Skin of body (tissue), 2 donors: ENCODE results near the gene STOX1. TPM values are rescaled to one million over a fixed set of nuclear protein-coding genes. Genes with fewer than 3 reads are reported as not detected.
A peak's percentile ranks its signal among the peaks of the same experiment; 100 is the strongest.
"Not testable (repeated sequence)": the region's sequence is repeated elsewhere in the genome, so short reads cannot be mapped to it uniquely, and the experiment has no call there.

Experiments used
- DNase-seq: peaks from one replicate; lab custom pipeline; 2025; lab: John Stamatoyannopoulos, UW
- total RNA-seq: library from RNA; depleted of rRNA; stranded (reverse); fragments of >200 nt; gene quantifications from one replicate; pipeline ENCODE4 v1.2.3, GENCODE V29; 2014

Gene STOX1
- total RNA-seq, 1 donor from 2014 or later, result 5.7 TPM

DNA sequence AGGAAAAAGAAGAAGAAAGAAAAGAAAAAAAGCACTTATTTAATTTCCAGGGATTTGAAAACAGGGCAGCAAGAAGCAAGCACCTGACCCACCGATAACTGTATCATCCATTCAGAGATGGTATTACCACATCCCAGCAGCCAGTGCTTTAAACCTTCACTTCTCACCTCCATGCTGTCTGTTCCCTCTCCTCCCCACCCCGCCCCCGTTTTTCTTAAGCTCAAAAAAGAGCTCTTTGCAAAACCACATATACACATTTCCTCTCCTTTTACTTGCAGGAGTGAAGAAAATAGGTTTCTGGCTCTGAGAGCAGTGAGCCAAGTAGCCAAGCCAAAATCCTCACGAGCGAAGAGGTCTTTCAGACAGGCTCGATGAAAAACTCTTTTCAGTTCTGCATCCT, 2.2 kb downstream of the STOX1 start:
- DNase-seq, result no peak

DNA sequence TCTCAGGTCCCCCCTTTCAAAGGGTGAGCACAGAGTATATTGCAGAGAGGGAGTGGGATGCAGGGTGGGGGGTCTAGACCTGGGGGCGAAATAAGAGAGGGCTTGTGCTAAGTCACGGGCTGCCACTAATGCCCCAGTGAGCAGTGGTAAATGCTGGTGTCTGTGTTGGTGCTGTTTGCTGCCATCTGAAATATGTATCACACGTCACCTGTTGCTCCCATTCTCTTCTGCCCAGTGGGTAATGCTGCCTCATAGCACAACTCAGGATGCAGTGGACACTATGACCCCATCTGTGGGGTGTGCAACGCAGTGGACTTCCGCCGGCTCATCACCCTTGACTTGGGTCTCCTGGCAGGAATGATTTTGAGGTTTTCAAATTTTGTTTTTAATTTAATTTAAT, 2.6 kb downstream of the STOX1 start:
- no peak for DNase-seq

DNA sequence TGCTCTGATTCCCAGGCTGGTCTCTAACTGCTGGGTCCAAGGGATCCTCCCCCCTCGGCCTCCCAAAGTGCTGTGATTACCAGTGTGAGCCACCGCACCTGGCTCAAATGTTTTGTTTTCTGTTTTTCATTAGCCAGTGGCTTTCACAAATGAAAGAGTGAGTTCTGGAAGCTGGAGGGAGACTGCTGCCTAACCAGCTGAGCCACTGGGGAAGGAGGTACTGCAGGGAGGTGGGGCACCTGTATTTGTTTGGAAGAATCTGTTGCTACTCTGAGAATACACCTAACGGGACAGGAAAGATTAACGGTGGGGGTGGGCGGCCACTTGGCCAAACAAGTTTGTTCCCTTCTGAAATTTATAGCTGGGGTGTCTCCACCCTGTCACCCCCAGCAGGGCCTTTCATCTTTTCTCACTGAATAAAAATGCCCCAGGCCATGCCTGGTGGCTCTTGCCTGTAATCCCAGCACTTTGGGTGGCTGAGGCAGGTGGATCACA, 4.7 kb downstream of the STOX1 start:
- DNase-seq, result no peak

DNA sequence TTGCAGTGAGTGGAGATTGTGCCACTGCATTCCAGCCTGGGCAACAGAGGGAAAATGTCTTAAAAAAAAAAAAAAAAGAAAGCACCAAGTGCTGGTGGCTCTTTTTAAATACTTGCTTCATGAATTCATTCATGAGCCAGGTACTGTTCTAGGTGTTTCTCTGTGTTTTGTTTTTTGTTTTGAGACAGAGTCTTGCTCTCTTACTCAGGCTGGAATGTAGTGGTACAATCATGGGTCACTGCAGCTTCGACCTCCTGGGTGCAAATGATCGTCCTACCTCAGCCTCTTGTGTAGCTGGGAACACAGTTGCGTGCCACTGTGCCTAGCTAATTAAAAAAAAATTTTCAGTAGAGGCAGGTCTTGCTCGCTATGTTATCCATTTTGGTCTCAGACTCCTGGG, 5.3 kb downstream of the STOX1 start:
- no peak for DNase-seq

DNA sequence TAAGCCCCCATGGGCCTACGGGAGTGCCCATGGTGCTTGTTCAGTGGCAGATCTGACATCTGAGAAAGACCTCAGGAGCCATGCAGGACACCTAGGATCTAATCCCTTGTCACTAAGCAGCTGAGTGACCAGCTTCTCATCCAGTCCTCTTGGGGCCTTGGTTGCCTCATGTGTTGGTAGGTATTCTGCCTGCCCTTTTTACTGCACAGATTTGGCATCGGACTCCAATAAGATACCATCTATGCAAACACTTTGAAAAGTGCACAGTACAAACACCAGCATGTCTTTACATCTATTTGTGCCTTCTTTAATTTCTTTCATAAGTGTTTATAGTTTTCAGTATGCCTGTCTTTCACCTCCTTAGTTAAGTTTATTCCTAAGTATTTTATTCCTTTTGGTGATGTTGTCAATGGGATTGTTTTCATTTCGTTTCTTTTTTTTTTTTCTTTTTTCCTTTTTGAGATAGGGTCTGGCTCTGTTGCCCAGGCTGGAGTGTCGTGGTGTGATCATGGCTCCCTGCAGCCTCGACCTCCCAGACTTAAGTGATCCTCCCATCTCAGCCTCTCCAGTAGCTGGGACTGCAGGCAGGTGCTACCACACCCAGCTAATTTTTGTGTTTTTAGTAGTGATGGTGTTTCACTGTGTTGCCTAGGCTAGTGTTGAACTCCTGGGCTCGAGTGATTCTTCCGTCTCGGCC, 10.4 kb downstream of the STOX1 start:
- no peak for DNase-seq

DNA sequence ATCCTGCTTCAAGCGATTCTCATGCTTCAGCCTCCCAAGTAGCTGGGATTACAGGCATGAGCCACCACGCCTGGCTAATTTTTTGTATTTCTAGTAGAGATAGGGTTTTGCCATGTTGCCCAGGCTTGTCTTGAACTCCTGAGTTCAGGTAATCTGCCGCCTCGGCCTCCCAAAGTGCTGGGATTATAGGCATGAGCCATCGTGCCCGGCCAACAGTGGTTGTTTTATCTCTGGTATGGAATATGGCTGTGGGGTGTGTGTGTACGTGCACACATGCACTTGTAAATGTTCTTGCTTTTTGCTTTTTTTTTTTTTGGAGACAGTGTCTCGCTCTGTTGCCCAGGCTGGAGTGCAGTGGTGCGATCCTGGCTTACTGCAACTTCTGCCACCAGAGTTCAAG, 13.3 kb downstream of the STOX1 start:
- not testable (repeated sequence) for DNase-seq

DNA sequence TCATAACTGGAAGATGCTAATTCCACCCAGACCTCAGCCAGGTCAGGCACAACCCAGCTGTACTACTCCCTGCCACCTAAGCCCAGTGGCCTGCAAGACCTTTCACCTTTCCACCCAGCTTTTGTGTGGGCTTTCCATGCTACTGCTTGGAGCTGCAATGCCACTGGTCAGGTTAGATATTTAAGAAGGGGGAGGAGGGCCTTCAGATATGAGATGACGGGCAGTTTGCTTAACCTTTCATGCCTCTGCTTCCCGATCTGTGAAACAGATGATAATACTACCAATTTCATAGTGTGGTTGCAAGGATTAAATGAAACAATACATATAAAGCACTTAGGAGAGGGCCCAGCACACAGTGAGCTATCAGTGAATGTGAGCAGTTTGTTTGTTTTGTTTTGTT, 20.9 kb downstream of the STOX1 start:
- DNase-seq, result no peak

DNA sequence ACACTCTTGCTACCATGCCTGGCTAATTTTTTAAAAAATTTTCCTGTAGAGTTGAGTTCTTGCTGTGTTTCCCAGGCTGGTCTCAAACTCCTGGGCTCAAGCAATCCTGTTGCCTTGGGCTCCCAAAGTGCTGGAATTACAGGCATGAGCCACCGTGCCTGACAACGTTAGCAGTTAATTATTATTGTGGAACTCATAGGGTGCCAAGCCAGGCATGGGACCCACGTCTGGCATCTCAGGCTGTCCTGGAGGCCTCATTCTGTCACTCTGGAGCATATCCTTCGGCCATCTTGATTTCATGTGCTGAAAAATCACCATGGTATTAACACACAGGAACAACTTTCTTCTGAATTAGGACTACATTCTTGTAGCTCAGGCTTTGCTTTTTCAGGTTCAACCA, 21.5 kb downstream of the STOX1 start:
- DNase-seq, result no peak

DNA sequence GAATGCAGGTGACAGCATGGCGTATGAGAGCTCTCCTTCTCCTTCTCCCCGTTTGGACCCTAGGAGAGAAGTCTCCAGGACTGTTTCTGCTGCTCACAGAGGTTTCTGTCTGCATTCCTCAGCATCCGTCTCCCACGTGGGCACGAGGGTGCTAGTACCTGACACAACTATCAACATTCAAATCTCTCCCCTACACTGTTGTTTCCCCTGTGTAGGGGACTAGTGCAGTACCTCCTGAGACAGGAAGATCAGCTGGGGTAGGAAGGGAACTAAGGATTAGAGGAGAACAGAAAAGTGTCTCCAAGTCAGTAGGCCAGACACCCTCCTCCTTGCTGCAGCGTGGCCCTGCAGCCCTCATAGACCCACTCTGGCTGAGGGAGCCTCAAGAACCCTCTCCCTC, 29.0 kb downstream of the STOX1 start:
- DNase-seq, result no peak

DNA sequence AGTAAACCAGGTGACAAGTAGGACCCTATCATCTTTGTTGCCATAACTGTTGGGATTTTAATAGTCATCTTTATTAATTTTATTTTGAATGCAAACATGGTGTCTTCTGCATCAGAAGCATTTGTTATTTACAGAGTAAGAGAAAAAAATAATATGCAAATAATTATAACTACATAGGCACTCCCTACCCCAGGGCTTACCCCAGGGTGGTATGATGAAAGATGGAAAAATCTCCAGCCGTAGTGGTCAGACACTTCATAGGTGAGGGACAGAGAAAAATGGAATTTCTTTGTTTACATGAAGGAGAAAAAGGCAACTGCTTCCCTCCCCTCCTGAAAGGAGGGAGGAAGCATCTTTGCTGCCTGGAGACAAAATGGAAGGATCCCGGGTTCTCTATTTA, 29.7 kb downstream of the STOX1 start:
- no peak for DNase-seq

DNA sequence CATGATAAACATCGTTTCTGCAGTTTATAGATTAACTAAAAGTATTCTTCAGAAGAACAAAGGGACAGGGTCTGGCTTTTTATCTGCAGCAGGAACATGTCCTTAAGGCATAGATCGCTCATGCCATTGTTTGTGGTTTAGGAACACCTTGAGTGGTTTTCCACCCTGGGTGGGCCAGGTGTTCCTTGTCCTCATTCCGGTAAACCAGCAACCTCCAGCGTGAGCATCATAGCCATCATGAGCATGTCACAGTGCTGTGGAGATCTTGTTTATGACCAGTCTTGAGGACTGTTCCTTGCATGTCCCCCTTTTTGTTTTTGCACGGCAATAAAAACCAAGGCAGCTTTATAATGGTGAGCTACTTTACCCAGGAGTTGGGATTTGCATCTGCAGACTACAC, 33.9 kb downstream of the STOX1 start:
- DNase-seq, result no peak

DNA sequence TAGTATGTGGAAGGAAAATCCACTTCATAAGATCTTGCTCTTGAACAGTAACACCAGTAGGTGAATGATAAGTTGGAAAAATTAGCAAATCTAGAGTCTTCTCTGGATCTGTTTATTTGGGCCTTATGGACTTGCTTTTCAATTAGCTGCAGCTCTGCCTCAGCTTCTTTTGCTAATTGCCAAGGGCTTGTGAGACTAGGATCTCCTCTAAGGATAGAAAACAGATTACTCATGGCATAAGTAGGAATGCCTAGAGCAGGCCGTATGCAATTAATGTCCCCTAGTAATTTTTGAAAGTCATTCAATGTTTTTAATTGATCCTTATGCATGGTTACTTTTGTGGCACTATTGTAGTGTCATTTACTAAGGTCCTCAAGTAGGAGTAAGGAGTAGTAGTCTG, 37.3 kb downstream of the STOX1 start:
- no peak for DNase-seq

DNA sequence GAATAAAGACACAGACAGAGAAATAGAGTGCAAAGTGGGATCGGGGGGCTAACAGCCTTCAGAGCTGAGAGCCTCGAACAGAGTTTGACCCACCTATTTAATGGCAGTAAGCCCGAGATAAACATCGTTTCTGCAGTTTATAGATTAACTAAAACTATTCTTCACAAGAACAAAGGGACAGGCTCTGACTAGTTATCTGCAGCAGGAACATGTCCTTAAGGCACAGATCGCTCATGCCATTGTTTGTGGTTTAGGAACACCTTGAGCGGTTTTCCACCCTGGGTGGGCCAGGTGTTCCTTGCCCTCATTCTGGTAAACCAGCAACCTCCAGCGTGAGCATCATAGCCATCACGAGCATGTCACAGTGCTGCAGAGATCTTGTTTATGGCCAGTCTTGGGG, 40.8 kb downstream of the STOX1 start:
- not testable (repeated sequence) for DNase-seq

DNA sequence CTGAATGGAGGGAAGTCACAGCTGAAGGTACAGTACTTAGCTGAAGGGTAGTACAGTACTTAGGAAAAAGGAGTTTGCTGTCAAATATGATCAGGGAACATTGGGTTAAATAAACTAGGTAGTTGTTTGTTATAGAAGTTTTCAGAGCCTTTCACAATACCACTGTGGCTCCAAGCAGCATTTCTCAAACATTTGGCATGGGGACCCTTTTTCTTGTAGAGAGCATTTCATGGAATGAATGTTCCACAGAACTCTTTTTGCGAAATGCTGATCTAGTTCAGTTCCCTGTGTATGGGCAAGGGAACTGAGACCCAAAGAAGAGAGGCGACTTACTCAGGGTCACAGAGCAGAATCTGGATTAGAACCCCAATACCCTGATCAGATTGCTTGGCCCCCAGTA, 42.3 kb downstream of the STOX1 start:
- no peak for DNase-seq

DNA sequence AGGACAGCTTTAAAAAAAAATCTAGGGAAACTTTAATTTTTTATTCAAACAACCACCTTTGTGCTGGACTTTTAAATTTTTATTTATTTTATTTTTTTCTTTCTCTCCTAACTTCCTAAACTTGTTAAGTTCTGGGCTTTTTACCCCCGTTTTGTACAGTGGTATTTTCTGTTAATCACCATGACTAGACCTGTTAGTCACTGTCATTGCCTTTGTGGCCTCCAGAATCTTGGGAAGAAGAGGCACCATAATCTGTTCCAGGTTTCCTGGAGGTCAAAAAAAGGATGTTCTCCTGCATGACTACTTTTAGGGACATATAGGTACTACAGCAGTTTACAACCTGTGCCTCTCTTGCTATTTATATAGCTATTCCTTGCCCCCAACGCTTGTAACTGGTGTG, 42.7 kb downstream of the STOX1 start:
- DNase-seq, result no peak

DNA sequence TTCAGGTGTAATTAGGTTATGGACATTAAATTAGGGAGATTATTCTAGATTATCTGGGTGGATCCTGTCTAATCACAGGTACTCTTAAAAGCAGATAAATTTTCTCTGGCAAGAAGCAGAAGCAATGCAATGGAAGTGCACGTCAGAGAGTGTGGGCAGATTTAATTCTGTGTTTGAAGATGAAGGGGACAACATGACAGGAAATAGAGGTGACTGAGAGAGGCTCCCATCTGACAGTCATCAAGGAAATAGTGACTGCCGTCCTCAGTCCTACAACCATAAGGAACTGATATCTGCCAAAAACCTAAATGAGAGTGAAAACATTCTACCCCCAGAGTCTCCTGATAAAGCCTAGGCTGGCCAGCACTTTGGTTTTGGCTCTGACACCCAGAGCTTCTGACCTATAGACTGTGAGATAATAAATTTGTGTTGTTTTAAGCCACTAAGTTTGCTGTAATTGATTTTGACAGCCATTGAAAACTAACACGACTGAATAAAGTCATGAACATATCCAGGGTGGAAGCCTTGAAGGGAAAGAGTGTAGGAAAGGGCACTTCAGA, 43.3 kb downstream of the STOX1 start:
- no peak for DNase-seq

DNA sequence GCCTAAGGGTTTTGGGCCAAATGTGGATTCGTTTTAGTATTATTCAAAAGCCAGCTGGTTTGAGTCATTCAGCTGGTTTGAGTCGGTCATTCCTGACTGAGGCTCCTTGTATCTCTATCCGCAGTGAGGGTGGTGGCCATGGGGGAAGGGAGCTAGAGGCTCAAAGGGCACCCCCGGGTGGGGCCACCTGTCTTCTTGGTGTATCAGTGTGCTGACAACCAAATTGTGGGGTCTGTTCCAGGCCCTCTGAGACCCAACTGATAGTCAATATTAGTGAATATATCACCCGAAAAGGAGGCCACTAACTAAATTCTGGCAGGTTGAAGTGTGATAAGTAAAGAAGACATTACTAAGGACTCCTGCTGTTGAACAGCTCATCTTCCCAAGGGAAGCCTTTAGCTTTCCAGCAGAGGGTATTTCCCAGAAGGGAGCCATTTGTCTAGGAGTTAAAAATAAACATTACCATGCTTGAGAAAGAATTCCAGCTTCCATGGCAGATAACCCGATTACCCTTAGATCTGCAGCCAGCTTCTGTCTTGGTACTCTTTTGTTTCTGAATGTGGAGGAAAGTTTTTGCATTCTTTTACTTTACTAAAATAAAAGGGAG, 43.9 kb downstream of the STOX1 start:
- DNase-seq, result peak; percentile 27

DNA sequence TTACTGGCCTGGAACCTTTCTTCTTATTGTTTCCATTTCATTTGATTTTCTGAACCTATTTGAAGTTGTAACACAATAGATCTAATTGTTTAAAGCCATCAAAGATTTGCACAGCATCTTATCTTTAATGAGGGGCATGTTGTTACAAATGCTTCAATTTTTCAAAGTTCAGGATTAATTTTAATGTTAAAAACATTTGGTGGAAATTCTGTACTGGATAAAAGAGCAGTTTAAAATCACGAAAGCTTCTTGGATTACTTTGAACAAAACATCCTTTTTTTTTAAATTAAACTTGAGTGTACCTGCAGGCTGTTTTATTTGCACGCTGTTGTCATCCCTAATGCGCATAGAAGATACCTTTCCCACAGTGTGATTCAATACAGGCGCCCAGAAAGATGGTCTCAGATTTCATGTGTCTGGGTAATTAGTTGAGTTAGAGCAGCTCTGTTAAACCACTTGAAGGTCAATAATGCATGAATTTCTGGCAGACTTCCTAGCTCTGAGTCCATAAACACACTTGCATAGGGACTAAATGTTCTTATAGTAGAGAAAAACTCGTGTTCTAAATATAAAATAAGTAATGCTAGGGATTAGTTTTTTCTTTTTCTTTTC, 44.5 kb downstream of the STOX1 start:
- peak; percentile 57 for DNase-seq

DNA sequence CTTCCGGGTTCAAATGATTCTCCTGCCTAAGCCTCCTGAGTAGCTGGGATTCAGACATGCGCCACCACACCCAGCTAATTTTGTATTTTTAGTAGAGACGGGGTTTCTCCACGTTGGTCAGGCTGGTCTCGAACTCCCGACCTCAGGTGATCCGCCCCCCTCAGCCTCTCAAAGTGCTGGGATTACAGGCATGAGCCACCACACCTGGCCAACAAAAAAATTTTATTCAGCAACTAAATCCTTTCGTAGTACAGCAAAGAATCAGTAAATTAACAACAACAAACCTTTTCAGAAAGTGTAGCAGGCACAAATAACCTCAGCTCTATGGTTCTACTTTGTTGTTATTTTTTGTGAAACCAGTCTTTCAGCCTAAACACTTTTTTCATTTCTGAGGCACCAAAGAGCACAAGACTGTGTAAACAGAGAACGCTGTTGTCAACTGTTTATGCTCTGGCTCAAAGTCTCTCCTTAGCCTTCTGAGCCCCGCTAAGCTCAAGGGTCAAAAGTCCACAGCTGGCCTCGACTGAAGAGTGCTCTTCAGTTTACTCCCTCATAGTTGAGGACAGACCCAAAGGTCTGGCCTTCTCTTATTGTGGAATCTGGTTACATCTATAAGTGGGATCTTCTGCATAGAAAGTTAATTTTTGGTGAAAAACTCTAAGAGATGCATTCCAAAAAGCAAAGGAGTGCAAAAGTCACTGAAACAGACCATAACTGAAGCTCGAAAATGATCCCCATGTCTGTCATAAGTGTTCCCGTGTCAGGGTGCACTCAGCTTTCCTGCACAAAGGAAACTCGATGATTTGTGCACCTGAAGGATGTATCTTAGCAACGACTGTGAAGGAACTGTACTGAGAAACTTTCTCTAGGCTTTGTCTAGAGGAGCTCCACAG, 49.2 kb downstream of the STOX1 start:
- DNase-seq, result no peak

DNA sequence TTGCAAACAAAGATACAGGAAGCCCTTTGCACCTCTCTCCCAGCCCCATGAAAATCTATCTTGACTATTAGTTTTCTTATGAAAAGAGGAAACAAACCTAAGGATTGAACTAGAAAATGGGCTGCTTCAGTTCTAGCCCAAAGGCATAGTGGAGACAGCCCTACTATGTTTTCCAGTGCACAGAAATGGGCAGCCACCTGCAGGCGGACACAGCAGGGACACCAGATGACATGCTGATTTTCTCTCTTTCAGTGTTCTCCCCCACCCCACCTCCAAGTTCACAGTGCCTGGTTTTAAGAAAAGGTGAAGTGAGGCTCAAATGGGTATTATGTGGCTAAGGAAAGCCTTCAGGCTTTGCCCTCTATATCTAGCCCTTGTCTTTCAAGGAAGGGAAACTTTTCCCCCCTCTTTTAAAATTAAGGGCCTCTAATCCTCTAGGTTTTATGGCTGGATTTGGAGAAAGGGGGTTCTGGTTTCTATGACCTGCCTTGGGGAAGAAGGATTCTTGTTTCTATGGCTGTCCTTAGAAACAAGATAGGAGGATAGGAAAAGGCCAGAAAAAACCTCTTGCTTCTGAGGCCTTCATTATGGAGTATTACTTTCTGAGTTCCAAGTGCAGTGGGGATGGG, 50.3 kb downstream of the STOX1 start:
- DNase-seq, result no peak

DNA sequence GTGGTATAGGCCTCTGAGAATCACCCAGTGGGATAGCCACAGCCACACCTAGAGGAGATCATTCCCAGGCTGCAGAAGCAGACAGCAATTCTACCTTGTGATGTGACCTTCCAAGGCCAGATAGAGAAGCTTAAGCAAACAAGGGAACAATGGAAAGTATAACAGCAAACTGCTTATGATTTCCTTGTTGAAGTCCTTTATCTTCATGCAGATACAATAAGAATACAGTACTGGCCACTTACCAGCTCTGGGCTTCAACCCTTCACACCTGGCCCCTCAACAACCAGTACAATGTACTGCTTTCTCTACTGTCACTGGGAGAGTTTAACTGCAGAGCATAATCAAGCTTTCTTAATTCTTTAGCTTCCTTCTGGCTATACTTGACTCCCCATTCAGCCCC, 51.2 kb downstream of the STOX1 start:
- DNase-seq, result no peak
